ENCODE data around the gene C1R.
A peak's percentile ranks its signal among the peaks of the same experiment; 100 is the strongest.

The C1R gene

GRCh38 chr12:7096006-7096932, 4.0 kb upstream of the C1R start:
- DNase-seq: no peak

GRCh38 chr12:7093892-7094291, 1.6 kb upstream of the C1R start:
- DNase-seq: peak; percentile 40

DNA sequence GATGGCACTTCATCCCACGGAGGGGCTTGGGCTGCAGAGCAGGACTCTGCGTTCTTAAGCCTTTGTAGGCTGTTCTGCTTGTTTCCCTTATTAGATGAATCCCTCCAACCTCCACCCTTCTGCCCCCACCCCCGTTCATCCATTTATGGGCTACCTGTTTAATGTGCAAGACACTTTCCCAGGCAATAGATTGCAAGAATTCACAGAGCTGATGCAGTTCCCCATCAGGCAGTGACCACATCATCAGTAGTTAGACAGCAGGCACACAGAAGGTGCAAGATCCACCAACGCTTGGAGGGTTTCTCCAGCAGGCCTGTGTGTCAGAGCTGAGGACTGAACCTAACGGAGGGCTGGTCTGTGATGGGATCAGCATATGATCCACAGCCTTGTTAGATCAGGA, 1.2 kb upstream of the C1R start:
- DNase-seq: no peak

- DNase-seq: no peak
These were observed 778 bp upstream of the C1R start for GRCh38 chr12:7092986-7093460.

GRCh38 chr12:7091660-7092228, 501 bp downstream of the C1R start:
- no peak for DNase-seq

GRCh38 chr12:7091171-7091570, 1.1 kb downstream of the C1R start:
- no peak for DNase-seq

- DNase-seq: no peak
These were observed 1.8 kb downstream of the C1R start for GRCh38 chr12:7090222-7090998.

DNA sequence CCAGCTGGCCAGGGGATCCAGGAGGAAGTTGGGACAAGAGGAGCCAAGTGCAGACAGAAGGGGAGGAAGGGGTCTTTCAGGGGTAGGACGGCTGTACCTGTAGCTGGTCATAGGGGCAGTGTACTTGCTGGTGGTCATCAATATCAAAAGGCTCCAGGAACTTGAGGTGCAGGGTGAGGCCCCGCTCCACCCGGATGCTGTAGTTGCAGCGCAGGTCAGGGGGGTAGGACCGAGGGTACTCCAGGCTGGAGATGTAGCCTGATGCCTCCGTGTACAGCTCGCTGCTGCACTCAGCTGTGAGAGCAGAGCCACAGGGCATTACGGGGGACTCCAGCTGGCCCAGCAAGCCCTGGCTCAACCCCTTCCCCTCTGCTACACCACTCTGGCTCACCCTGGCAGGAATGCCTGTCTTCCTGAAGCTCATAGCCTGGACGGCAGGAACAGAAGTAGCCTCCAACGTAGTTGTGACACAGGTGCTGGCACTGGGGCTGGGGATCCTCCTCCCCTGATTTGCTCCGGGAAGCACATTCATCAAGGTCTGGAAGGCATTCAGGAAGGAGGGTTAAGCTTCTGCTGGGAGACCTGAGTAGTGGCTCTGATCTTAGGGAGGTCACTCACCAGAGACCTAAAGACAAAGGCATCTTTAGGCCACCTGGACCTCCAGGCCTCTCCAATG, 2.9 kb downstream of the C1R start:
- no peak for DNase-seq

DNA sequence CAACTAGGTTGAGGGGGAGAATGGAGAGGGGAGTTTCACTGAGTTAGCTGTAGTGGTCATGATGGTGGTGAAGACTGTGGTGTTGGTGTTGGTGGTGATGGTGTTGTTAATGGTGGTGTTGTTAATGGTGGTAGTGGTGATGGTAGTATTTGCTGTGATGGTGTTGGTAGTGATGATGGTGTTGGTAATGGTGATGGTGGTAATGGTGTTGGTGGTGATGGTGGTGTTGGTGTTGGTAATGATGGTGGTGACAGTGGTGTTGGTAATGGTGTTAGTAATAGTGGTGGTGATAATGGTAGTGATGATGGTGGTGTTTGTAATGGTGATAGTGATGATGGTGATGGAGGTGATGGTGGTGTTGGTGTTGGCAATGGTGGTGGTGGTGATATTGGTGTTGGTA, 9.1 kb downstream of the C1R start:
- no peak for DNase-seq

- no peak for DNase-seq
These were observed 11.2 kb downstream of the C1R start for GRCh38 chr12:7081037-7081436.

- DNase-seq: peak; percentile 62
These were observed 12.5 kb downstream of the C1R start for GRCh38 chr12:7079826-7080125.

DNA sequence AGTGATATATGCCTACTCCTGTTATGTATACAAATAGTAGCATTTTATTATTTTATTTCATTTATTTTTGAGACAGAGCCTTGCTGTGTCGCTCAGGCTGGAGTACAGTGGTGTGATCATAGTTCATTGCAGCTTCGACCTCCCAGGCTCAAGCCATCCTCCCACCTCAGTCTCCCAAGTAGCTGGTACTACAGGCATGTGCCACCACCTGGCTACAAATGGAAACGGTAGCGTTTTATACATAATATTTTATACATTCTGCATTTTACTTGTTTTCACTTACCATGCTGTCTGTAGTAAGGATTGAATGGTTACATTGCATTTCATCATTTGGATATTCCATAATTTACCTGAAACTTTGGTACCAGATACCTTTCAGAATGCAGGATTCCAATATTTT, 14.1 kb downstream of the C1R start:
- no peak for DNase-seq

- no peak for DNase-seq
These were observed 15.8 kb downstream of the C1R start for GRCh38 chr12:7076493-7076892.

DNA sequence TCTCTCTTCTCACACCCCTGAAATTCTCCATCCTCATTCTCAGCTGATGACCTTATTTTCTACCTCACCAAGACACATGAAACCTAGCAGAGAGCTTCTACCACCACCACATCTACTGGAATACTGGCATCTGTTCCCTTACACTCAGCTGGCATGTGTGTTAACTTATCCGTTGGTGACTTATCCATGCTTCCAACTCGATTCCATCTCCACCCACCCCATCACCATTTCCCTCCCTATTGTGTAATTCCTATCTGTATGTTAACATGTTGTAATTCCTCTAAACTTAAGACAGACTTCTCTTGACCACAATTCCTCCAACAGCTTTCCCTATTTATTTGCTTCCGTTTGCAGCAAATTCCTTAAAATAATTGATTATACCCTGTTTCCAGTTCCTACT, 16.3 kb downstream of the C1R start:
- DNase-seq: peak; percentile 61

GRCh38 chr12:7075518-7075917, 16.7 kb downstream of the C1R start:
- DNase-seq: no peak

- DNase-seq: no peak
These were observed 18.3 kb downstream of the C1R start for GRCh38 chr12:7073946-7074345.

DNA sequence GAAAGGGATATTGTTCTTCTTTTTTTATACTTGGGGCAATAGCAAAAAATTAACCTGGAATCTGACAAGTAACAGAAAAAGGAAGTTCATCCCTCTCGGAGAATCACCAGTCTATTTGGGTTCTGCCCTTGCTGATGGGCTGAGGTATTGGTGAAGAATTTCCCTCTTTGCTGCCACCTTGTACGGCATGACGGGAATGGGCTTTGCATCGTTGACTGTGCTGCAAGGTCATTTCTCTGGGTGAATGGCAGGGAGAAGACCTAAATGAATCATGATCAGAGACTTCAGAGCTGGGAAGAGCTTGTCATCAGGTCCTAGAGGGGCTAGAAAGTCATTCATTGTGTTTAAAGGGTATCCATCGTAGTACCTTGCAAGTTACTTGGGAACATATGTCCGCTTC, 19.7 kb downstream of the C1R start:
- no peak for DNase-seq

DNA sequence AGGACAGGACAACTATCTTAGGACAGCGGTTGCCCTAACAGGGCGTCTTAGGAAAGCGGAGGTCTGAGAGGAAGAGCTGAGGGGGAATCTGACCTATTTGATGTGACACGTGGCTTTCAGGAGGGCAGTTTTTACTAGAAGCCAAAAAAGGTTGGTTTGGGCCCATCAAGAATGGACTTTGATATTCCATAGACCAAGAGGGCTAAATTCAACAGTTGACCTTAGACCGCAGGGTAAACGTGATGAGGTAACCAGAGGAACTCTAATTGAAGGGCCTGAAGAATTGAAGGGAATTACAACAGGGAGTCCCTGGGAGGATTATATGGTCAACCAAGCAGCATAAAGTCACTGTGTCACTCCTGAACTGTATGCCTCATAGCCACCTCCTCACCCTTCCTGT, 20.2 kb downstream of the C1R start:
- DNase-seq: no peak

DNA sequence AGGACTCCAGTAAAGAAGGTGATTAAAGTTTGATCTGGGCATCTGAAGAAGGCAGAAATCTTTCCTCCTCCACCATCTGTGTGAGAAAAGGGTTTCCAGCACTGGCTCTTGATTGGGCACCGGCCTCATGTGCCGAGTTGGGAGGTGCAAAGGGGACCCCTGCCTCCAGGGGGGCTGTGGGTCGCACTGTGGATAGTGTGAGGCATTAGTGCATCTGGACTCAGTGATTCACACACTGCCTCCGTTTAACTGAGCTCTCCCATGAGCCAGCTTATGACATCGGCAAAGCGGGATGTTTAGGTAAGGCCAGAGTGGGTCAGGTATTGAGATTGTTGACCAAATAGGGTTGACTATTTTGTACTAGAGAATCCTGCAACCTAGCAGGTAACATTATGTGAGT, 22.9 kb downstream of the C1R start:
- no peak for DNase-seq

DNA sequence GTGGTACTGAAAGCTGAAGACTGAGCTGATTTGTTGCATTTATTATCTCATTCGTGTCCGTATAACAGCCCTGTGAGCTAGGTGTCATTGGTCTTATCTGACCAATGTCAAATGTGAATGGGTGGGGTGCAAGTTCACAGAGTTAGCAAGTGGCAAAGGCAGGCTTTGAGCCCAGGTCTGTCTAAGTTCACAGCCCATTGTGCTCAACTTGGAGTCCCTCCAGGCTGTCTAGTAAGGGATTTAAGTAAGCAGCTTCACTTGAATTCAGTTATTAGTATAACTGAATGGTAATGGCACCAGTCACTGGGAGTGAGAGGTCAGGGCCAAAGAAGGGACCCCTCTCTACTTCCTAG, 23.3 kb downstream of the C1R start:
- no peak for DNase-seq

- DNase-seq: no peak
These were observed 23.8 kb downstream of the C1R start for GRCh38 chr12:7068240-7068993.

- no peak for DNase-seq
These were observed 25.1 kb downstream of the C1R start for GRCh38 chr12:7067096-7067495.

DNA sequence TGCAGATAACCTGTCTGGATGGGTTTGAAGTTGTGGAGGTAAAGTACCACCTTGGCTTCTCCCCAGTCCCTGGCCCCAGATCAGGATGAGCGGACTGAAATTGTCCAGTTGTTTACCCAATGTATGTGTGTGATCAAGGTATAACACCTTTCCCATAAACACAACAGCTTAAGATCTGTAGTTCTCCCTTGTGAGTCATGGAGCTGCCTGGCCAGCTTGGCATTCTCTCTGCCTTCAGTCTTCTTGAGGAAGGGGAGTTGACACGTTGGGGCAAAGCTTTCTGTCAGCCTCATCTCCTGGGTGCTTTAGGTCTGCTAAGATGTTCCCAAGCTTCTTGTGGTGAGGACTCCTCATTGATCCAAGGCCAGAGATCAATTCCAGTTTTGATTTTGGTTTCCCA, 25.6 kb downstream of the C1R start:
- DNase-seq: no peak

Measured in fibroblast of skin of right biceps (primary cell).